OCI-LY1 (cell line): Measurements from ENCODE around the gene STPG4.

Source experiments
- H2AFZ ChIP-seq: fragments of 200-600 bp; sonication (generic), shearing (Covaris generic); 2 replicates; pipeline ENCODE4 v1.6.0; 2014; ENCODE audit warnings: antibody characterized with exemption, mild to moderate bottlenecking, low read length
- H3F3A ChIP-seq: fragments of 200-600 bp; sonication (generic), shearing (Covaris generic); 2 replicates; pipeline ENCODE4 v1.6.0; 2014; ENCODE audit warnings: mild to moderate bottlenecking, antibody characterized with exemption, low read length, moderate library complexity; ENCODE audit not compliant: insufficient read depth
- H3K27ac ChIP-seq: fragments of 200-600 bp; sonication (generic); 2 replicates; pipeline ENCODE4 v1.5.1; 2014; ENCODE audit warnings: low read length, mixed run types, mild to moderate bottlenecking, low read depth; ENCODE audit not compliant: poor library complexity, severe bottlenecking
- H3K27me3 ChIP-seq: fragments of 200-600 bp; sonication (generic); 2 replicates; pipeline ENCODE4 v1.6.0; 2014; ENCODE audit warnings: antibody characterized with exemption, mild to moderate bottlenecking, low read length, moderate library complexity; ENCODE audit not compliant: insufficient read depth
- H3K36me3 ChIP-seq: fragments of 200-600 bp; sonication (generic); 2 replicates; pipeline ENCODE4 v1.6.1; 2014; ENCODE audit warnings: mild to moderate bottlenecking, antibody characterized with exemption, low read length, moderate library complexity, mixed read lengths; ENCODE audit not compliant: insufficient read depth
- H3K4me1 ChIP-seq: fragments of 200-600 bp; sonication (generic); 2 replicates; pipeline ENCODE4 v1.5.1; 2014; ENCODE audit warnings: mild to moderate bottlenecking, low read length, moderate library complexity; ENCODE audit not compliant: insufficient read depth, severe bottlenecking
- H3K4me2 ChIP-seq: fragments of 200-600 bp; sonication (generic), shearing (Covaris generic); 2 replicates; pipeline ENCODE4 v1.6.1; 2014; ENCODE audit warnings: low read length
- H3K4me3 ChIP-seq: fragments of 200-600 bp; sonication (generic); 2 replicates; pipeline ENCODE4 v1.5.1; 2014; ENCODE audit warnings: low read length, low read depth, mild to moderate bottlenecking, mixed read lengths; ENCODE audit not compliant: poor library complexity, severe bottlenecking
- H3K79me2 ChIP-seq: fragments of 200-600 bp; shearing (Covaris generic); 2 replicates; pipeline ENCODE4 v1.6.1; 2016; ENCODE audit warnings: mixed run types, low read length, mixed read lengths; ENCODE audit not compliant: insufficient read depth
- H3K9ac ChIP-seq: fragments of 200-600 bp; sonication (generic), shearing (Covaris generic); 2 replicates; pipeline ENCODE4 v1.6.1; 2014; ENCODE audit warnings: mild to moderate bottlenecking, low read length, mixed read lengths
- H3K9me2 ChIP-seq: fragments of 200-600 bp; sonication (generic), shearing (Covaris generic); 2 replicates; pipeline ENCODE4 v1.6.1; 2014; ENCODE audit warnings: low read depth, mild to moderate bottlenecking, low read length, mixed read lengths
- H3K9me3 ChIP-seq: fragments of 200-600 bp; shearing (Covaris generic); 2 replicates; pipeline ENCODE4 v1.6.1; 2014; ENCODE audit warnings: low read length, mixed read lengths
- H4K20me1 ChIP-seq: fragments of 200-600 bp; sonication (generic), shearing (Covaris generic); 2 replicates; pipeline ENCODE4 v1.6.0; 2016; ENCODE audit warnings: mild to moderate bottlenecking, low read length; ENCODE audit not compliant: insufficient read depth
- CTCF ChIP-seq: fragments of 200-600 bp; sonication (generic), shearing (Covaris generic); IDR thresholded peaks from 2 replicates; pipeline ENCODE4 v1.5.1; 2017; ENCODE audit warnings: mild to moderate bottlenecking, antibody characterized with exemption, low read length, moderate library complexity, mixed read lengths
- EZH2 ChIP-seq: fragments of 200-600 bp; sonication (generic), shearing (Covaris generic); IDR thresholded peaks from 2 replicates; pipeline ENCODE4 v1.8.0; 2017; ENCODE audit warnings: borderline replicate concordance, mixed run types, mild to moderate bottlenecking, antibody characterized with exemption, low read length, moderate library complexity, mixed read lengths

The STPG4 gene

GRCh38 chr2:47046271-47046670, 108.8 kb downstream of the STPG4 start:
- Histone ChIP-seq H3F3A (no peaks in the 10 kb centered on the region), H3K4me2 (no peak overlapping the region), H3K4me1 (no peaks in the 10 kb centered on the region), H3K79me2 (no peaks in the 10 kb centered on the region), H3K36me3 (peaks cover 89% of the 10 kb centered on the region), H3K4me3 (no peak overlapping the region), H3K9me2 (no peaks in the 10 kb centered on the region), H3K27ac (no peak overlapping the region), H3K27me3 (no peaks in the 10 kb centered on the region), H2AFZ (no peak overlapping the region), H4K20me1 (no peaks in the 10 kb centered on the region), H3K9me3 (no peaks in the 10 kb centered on the region), H3K9ac (no peak overlapping the region)
- TF ChIP-seq EZH2 = no peak
- no peak for TF ChIP-seq CTCF

GRCh38 chr2:47043891-47044239, 111.2 kb downstream of the STPG4 start:
- H3K79me2 ChIP-seq = no peaks in the 10 kb centered on the region
- H3K9me3 ChIP-seq = no peaks in the 10 kb centered on the region
- no peaks in the 10 kb centered on the region for H3K4me1 ChIP-seq
- no peaks in the 10 kb centered on the region for H3K9me2 ChIP-seq
- no peak overlapping the region for H3K4me2 ChIP-seq
- H2AFZ ChIP-seq = no peak overlapping the region
- H3K27ac ChIP-seq = no peak overlapping the region
- H3K36me3 ChIP-seq = peaks cover 90% of the 10 kb centered on the region
- H3F3A ChIP-seq = no peaks in the 10 kb centered on the region
- no peaks in the 10 kb centered on the region for H4K20me1 ChIP-seq
- H3K27me3 ChIP-seq = no peaks in the 10 kb centered on the region
- no peak for TF ChIP-seq CTCF
- TF ChIP-seq EZH2 = no peak
- no peak overlapping the region for H3K4me3 ChIP-seq
- H3K9ac ChIP-seq = no peak overlapping the region

GRCh38 chr2:47043142-47043890, 111.8 kb downstream of the STPG4 start:
- Histone ChIP-seq H3K4me2 (no peak overlapping the region), H3K9me2 (no peaks in the 10 kb centered on the region), H2AFZ (no peak overlapping the region), H3K4me3 (no peak overlapping the region), H3K36me3 (peaks cover 88% of the 10 kb centered on the region), H3K4me1 (no peaks in the 10 kb centered on the region), H3F3A (no peaks in the 10 kb centered on the region), H3K27me3 (no peaks in the 10 kb centered on the region), H3K27ac (no peak overlapping the region), H4K20me1 (no peaks in the 10 kb centered on the region), H3K9ac (no peak overlapping the region), H3K9me3 (no peaks in the 10 kb centered on the region), H3K79me2 (no peaks in the 10 kb centered on the region)
- no peak for TF ChIP-seq CTCF
- no peak for TF ChIP-seq EZH2
